PC-9 (cell line): Measurements from ENCODE around the gene PLCH2.

ENCODE experiments used
- CTCF ChIP-seq: fragments of 200-600 bp; sonication (generic); conservative IDR thresholded peaks from 2 replicates; pipeline ENCODE4 v1.6.1; 2017; ENCODE audit warnings: mixed run types, antibody characterized with exemption, mild to moderate bottlenecking, moderate library complexity
- EZH2 ChIP-seq: fragments of 200-600 bp; sonication (generic); IDR thresholded peaks from 2 replicates; pipeline ENCODE4 v1.8.0; 2017; ENCODE audit warnings: antibody characterized with exemption, low read depth

GRCh38 chr1:2475571-2475970 lies 518 bp upstream of the PLCH2 start:
- TF ChIP-seq CTCF (no peak), EZH2 (no peak)
